GM21825 (cell line): Measurements from ENCODE around the gene DOP1A.

Source experiments
- ATAC-seq: cut with Tn5 transposase; IDR thresholded peaks from one replicate; pipeline ENCODE4 v1.9.1; 2021; ENCODE audit warnings: mild to moderate bottlenecking, moderate library complexity; ENCODE audit not compliant: unreplicated experiment

DOP1A gene, protein sequence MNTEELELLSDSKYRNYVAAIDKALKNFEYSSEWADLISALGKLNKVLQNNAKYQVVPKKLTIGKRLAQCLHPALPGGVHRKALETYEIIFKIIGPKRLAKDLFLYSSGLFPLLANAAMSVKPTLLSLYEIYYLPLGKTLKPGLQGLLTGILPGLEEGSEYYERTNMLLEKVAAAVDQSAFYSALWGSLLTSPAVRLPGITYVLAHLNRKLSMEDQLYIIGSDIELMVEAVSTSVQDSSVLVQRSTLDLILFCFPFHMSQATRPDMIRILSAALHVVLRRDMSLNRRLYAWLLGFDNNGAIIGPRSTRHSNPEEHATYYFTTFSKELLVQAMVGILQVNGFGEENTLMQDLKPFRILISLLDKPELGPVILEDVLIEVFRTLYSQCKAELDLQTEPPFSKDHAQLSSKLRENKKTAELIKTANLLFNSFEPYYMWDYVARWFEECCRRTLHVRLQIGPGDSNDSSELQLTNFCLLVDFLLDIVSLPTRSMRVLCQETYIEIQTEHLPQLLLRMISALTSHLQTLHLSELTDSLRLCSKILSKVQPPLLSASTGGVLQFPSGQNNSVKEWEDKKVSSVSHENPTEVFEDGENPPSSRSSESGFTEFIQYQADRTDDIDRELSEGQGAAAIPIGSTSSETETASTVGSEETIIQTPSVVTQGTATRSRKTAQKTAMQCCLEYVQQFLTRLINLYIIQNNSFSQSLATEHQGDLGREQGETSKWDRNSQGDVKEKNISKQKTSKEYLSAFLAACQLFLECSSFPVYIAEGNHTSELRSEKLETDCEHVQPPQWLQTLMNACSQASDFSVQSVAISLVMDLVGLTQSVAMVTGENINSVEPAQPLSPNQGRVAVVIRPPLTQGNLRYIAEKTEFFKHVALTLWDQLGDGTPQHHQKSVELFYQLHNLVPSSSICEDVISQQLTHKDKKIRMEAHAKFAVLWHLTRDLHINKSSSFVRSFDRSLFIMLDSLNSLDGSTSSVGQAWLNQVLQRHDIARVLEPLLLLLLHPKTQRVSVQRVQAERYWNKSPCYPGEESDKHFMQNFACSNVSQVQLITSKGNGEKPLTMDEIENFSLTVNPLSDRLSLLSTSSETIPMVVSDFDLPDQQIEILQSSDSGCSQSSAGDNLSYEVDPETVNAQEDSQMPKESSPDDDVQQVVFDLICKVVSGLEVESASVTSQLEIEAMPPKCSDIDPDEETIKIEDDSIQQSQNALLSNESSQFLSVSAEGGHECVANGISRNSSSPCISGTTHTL (N-terminal part only)

DNA sequence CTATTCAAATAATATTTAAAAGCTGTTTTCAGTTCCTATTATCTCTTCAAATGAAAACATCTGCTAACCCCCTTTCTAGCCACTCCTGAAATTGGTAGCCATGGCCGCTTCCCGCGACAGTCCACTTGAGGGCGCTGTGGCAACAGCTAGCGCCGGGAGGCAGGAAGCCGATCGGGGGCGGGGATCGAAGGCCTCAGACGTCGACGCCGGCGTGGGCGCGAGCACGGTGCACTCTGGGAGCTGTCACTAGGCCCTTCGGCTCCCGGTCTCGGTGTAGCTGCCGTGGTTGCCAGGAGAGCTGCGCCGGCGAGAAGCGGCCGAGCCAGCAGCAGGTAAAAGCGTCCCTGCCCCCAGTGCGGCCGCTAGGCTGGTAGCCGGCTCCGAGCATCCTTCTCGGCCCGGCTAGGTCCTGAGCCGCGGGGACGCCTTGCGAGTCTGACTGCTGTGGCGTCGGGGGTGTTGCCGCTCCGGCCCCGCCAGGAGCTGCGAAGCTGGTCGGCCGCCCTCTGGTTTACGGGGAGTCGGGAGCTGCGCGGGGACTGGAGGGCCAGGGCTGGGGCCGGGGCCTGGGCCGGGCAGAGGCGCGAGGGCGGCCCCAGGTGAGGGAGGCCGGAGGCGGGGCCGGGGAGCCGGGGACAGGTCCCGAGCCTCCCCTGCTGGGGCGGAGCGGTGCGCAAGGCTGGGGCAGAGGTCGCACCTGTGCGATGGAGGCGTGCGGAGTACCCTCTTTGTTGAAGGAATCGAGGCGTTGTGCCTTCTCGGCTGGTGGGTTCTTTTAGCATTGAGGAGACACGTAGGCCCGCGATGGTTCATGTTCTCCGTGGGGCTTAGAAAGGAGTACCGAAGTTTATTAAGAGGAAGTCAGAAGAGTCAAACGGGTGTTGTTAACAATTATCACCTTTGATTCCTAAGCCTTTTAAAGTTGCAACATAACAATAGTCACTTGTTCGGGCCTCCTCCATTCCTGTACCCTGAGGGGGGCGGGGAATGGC is at the start of gene DOP1A:
Gene DOP1A, plus strand, starts transcription at position 224 of the 992 bp plus-strand sequence. CDS start 29,307 bp downstream, outside the sequence.
- ATAC-seq = peak; percentile 84

GRCh38 chr6:83019741-83020140 is 47.7 kb upstream of the DOP1A start:
- ATAC-seq = no peak

DNA sequence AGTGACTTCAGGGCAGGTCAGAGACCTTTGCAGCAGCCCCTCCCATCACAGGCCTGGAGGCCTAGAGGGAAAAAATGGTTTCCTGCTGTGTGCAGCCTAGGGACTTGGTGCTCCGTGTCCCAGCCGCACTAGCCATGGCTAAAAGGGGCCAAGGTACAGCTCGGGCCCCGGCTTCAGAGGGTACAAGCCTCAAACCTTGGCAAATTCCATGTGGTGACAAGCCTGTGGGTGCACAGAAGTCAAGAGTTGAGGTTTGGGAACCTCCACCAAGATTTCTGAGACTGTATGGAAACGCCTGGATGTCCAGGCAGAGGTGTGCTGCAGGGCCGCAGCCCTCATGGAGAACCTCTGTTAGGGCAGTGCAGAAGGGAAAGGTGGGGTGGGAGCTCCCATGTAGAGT is 35.8 kb upstream of the DOP1A start:
- no peak for ATAC-seq

DNA sequence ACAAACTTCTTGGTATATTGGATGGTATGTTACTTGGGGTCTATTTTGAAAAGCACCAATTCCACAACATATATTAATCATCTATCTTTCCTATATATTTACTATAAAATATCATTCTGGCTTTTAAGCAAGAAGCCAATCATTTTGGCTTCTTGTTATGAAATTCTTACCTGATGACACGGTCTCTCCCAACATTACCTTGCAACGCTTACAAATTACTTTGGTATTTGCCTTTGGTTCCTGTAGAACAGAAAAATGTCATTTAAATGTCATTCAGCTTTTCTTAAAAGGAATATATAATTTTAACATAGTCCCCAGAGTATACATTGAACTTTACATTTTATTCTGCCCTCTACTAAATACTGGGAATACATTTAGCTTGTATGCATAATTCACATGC is 29.2 kb upstream of the DOP1A start:
- ATAC-seq = no peak

DNA sequence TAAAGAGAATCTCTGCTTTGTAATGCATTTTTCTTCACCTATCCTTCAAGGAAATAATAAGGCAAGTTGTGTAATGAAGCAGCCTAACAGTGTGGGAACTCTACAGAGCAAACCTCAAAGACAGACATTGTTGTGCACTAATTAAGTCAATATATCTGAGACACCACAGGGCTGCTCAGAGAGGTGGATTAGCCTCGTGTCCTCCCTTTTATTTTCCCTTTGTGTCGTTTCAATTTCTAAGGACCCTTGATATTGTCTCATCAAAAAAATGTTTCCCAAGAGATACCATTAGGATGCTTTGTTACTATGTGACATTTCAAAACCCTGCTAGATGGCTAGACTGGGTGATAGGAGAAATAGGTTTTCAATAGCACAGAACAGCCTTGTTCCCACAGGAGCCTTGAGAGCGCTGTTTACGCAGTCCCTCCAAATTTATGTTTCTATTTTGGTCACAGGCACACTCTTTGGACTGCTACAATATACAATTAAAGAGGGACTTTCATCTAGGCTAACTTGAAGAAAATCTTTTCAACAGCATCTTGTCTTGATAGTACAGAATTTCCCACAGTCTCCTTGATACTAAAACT is 24.9 kb upstream of the DOP1A start:
- no peak for ATAC-seq

- no peak for ATAC-seq
Observed at GRCh38 chr6:83044091-83044768, 23.2 kb upstream of the DOP1A start.

DNA sequence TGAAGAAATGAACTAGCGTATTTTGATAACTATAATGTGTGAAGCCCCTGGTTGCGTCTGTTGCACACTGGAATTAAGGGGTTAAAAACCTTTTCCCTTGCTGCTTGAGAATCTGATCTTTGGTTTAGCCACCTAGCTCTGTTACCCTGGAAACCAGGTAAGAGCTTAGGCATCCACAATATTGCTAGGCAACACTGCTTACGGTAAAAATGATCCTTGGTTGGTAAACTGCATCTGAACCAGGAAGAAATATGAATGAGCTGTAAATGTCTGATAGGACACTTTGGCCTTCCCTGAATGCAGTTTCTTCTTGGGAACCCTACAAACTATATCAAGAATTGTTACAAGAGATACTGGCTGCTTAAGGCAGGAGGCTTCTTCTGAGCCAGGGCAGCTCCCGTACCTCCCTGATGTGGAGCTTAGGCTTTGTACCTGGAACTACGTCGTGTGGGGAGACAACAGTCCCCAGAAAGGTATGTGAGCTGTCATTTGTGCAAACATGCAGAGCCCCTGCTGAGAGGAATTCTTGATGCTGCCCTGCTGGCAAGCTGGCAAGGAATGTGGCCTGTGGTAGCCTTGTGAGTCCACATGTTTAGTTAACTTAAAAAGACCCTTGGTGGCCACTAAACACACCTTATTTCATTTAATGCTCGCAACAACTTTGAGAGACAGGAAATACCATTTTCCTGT is 20.3 kb upstream of the DOP1A start:
- ATAC-seq = no peak

- no peak for ATAC-seq
Observed at GRCh38 chr6:83051377-83052172, 15.9 kb upstream of the DOP1A start.

DNA sequence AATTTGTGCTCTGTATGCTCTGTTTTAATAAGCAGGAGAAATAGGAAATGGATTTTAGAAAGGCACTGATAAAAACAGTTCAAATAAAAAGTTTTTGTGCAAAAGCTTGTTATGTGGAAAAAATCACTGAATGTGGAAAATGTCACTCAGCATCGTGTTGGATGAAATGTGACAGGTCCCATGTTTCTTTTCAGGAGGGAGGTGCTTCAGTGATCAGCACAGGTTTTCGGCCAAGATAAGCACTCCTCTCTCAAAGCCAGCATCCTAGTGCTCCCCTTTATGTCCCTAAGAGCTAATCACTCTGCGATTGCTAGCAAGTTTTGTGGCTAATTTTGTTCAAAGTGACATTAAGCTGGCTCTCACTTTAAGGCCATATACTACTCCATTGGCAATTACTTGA is 13.8 kb upstream of the DOP1A start:
- ATAC-seq = no peak

- no peak for ATAC-seq
Observed at GRCh38 chr6:83055366-83055964, 12.0 kb upstream of the DOP1A start.

- ATAC-seq = peak; percentile 77
Observed at GRCh38 chr6:83057705-83058321, 9.7 kb upstream of the DOP1A start.

GRCh38 chr6:83061190-83061589 is 6.3 kb upstream of the DOP1A start:
- no peak for ATAC-seq

GRCh38 chr6:83062225-83062624 is 5.2 kb upstream of the DOP1A start:
- no peak for ATAC-seq

- peak; percentile 63 for ATAC-seq
Observed at GRCh38 chr6:83065511-83066192, 1.8 kb upstream of the DOP1A start, which contains the start of gene UBE3D. UBE3D (minus strand) TSS chr6:83065841; CDS start chr6:83065718, 123 bp downstream.

GRCh38 chr6:83068616-83069015 is 1.1 kb downstream of the DOP1A start:
- no peak for ATAC-seq

GRCh38 chr6:83069633-83070032 is 2.2 kb downstream of the DOP1A start:
- no peak for ATAC-seq
